Glomerular endothelial cell (primary cell): Measurements from ENCODE around the gene CD163. TPM values are rescaled to one million over a fixed set of nuclear protein-coding genes. Genes with fewer than 3 reads are reported as not detected.
"Not testable (repeated sequence)": the region's sequence is repeated elsewhere in the genome, so short reads cannot be mapped to it uniquely, and the experiment has no call there.

Experiments
- DNase-seq: peaks from one replicate; pipeline ENCODE4 v3.0.0-alpha.2; 2011; ENCODE audit warnings: low read depth, low spot score; ENCODE audit errors: extremely low read depth
- total RNA-seq: library from RNA; depleted of rRNA; stranded (reverse); fragments of >200 nt; gene quantifications from 2 replicates; pipeline ENCODE4 v1.2.3, GENCODE V29; 2015

The CD163 gene
- total RNA-seq, 1 donor from 2014 or later = not detected

DNA sequence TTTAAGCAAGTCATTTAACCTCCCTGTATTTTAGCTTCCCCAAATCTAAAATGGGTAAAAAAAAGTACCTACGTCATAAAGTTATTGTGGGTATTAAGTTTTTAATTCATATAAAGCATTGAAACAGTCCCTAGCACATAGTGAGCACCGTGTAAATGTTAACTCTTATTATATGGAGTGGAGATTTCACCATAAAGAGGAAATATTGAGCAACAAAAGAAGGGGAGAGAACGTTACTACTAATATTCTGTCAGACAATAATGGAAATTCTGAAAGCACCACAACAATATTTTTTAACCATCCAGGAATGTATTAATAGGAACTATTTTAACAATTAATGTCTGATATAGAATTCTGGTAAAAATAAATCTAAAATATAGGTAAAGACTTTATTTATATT is 51.8 kb downstream of the CD163 start:
- DNase-seq = no peak

DNA sequence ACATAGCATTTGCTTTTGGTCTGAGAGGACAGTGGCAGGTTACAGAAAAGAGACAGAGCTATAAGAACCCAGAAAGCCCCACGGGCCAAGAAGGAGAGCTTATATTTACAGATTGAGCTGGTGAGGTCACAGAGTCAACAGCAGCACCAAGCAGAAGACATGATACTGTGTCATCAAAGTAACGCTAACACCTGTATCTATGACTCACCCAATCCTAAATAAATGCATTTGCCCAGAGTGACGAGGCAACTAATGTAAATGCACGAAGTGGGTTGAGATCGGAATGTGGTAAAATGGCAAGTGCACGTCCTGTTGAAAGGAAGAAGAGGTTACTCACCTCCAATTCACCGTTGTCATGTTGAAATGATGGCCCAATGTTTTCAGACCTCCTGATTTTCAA is 52.9 kb downstream of the CD163 start:
- DNase-seq = no peak

DNA sequence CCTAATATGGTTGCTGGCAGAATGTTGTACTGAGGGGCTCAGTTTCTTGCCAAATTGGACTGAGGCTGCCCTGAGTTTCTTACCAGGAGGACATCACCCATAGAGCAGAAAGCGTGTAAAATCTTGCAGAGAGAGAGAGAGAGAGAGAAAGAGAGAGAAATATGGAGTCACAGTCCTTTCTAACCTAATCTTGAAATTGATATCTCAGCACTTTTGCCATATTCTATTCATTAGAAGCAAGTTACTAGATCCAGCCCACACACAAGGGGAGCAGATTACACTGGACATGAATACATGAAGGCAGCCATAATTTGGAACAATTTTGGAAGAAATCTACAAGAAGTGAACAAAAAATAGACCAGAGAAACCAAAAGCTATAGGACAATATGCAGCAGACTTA is 55.5 kb downstream of the CD163 start:
- no peak for DNase-seq

DNA sequence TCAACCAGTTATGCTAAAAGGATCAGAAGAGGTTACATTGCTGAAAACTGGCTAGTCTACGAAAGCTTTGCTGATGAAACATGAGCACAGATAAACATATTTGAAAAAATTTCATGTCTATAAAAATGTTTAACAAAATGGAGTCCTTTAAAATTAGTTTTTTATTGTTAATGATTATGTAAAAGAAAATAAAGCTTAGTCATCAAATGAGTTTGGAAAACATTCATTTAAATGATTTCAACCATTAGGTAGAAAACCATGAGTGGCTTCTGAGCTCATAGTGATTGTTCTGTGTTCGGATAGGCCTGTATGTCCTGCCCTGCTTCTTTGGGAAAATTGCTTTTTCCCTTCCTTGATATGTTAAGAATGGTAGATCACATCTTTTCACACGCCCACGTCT is 59.0 kb downstream of the CD163 start:
- DNase-seq = no peak

DNA sequence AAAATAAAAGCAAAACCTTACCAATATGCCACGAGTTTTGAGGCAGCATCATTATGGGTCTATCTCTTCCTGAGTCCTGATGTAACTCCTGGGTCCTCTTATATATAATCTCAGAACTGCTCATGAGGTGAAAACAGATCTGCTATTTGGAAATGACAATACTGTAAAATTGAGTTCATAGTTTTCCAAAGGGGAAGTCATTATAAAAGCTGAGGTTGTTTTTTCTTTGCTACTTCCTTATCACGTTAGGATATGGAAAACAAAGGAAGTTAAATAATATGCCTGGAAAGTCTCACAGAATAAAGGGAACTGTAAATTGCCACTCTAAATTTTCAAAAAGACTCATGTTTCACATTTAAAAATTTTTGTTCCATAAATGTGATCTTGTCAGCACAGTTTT is 59.5 kb downstream of the CD163 start, which contains the start of gene CD163L1:
Gene CD163L1, minus strand, starts transcription at position 78 of the 400 bp plus-strand sequence. Its CDS starts 26 bp downstream, at position 52.
- DNase-seq = no peak

DNA sequence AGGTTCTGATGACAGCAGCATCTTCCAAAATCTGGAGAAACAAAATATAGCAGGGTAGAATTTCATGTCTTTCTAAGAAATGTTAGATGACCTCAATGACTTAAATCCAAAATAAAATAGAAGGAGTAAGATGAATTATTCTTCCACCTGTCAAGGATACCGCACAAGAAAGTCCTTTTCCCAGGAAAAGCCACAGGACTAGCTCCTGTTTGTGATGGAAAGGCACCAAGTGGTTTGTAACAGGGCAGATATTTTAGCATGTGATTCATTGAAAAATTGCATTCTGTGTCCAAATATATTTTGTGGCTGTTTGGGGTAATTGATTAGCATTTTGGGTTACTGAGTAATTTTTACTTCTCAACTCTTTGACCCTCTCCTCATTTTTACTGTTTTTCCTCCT is 62.4 kb downstream of the CD163 start:
- DNase-seq = no peak

DNA sequence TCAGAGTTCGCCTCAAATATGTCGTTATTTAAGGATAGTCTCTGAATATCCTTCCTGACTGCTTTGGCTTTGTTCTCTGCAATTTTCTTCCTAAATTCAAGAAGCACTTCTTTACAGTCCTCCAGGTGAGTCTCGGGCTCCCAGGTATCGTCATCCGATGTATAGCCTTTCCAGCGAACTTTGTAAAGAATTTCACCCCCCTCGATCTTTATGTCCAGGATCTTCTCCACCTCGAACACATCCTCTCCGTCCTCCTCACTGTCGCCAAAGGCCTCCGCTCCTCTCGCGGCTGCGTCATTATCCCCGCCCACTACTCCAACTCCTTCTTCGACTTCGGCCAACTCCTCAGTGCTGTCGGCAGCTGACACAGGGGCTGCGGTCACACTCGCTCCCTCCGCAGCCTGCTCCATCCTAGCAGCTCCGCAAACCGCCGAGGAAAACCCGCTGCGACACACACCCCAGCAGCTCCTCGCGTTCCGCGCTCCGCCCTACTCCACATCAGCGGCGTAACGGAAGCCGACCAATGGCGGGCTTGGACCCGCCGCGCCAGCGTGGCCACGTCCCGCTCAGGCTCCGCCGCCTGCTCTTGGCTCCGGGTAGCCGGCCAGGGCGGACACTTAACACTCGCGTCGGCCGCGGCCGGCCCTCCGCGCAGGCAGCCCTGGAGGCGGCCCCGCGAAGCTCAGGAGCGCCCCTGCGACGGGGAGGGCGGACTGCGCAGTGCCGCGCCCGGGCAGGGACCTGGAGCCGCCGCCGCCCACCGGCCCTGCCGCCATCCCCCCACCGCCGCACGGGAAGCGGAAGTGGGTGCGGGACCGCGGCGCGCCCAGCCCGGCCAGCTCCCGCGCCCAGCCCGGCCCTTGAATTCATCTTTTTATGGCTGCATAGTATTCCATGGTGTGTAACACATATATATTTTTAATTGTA is 63.7 kb downstream of the CD163 start:
- DNase-seq = no peak

DNA sequence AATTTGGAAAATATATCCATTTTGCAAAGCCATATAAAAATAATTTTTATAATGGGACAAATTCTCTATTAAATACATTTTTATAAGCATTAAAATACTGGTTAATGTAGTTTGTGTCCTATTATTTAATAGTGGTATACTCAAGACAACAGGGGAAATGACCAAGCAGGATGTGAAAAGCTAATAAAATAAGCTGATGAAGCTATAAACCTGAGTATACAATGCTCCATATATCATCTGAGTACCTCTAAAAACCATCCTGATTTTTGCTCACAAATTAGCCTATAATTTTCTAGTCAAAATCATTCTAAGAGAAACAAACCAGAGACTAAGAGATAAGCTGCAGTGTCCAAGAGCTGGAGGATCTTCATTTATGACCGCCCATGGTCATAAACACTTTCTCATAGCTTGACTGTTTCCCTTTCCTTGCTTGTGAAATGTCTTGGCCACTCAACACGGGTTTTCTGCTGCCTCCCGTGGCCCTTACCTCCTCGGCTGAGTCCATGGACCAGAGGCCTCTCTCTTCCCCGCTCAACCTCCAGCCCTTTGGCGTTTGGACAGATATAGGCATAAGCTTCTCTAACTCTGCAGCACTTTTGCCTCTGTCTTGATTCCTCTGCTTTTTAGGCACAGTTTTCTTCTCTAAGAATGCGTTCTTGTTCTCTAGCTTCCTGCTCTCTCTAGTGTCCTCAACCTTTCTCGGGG is 65.1 kb downstream of the CD163 start:
- not testable (repeated sequence) for DNase-seq

DNA sequence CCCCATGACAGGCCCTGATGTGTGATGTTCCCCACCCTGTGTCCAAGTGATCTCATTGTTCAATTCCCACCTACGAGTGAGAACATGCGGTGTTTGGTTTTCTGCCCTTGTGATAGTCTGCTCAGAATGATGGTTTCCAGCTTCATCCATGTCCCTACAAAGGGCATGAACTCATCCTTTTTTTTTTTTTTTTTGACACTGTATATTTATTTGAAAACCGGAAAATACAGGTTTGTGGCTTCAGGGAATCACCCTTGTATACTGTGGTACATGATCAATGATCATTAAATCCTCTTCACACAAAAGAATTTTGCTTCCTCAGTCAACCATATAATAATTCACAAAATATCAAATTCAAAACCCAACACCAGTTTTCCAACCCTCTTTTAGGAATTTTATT is 66.1 kb downstream of the CD163 start:
- not testable (repeated sequence) for DNase-seq

DNA sequence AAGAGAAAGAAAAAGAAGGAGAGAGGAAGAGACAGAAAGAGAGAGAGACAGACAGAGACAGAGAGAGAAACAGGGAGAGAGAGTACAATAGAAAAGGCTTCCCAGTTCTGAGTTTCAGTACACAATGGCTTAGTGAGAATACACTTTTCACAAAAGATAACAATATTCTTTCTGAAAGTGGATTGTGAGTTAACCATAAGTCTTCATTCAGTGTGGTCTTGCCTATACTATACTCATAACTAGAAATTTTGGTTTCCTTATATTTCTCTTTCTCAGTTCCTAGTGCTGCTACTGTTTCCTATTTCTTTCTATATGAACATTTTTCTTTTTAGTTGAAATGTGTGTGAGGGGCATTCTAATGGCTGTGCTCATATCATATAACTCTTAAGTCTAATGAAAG is 68.9 kb downstream of the CD163 start:
- no peak for DNase-seq

DNA sequence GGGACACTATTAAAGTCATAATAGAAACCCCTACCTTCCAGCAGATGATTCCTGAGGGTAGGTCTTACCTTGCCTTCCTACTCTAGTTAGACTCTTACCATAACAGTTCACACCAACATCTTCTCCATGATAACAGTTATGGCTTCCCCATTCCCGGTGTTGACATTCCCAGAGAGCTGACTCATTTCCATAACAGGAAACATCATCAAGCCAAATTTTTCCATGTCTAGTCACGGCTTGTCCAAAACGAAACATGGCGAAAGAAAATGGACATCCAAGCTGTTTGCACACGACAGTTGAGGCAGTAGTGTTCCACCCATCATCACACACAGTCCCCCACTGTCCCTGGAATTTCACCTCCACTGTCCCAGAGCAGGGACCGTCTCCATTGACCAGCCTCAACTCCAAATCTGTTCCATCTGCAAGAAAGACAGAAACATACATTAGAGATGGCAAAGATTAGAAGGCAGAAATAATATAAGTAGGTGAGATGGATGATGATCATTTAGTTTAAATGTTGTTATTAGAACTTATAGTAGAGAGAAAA is 70.2 kb downstream of the CD163 start:
- peak; percentile 89 for DNase-seq

DNA sequence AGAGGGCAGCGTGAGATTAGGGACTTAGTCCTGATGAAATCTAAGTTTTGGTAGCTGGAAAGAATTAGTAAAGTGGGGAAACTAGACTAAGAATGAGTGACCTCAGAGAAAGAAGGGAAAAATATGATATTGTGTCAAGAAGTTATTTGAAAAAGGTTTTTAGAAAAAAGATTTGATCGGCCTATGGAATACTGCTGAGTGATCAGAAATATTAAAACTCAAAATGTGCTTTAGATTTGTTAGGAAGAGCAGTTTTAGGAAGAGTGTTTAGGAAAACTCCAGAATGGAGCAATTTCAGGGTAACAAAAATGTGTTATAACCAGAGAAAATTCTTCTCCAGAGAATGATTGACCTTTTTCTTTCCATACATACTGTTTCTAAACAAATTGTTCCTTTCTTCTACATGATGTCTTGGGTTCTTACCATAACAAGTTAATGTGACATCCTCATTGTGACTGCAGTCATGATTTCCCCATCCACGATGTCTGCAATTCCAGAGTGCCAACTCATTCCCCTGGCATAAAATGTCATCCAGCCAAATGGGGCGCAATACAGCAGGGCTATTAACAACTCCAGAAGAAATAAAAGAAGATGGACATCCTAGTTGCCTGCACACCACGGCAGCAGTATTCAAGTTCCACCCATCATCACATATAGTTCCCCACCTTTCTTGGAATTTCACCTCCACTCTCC is 71.4 kb downstream of the CD163 start:
- DNase-seq = no peak

Other genes starting within 250 kb of the CD163 start
- not detected in 2 replicates for gene ACSM4, start 199.7 kb downstream of the CD163 start, total RNA-seq
- 1.8 and 3.3 TPM in 2 replicates for gene CD163L1, start 59.6 kb downstream of the CD163 start, total RNA-seq
- not detected in 2 replicates for gene APOBEC1, start 162.1 kb upstream of the CD163 start, total RNA-seq
- 0.53 and 0.78 TPM in 2 replicates for gene GDF3, start 192.0 kb upstream of the CD163 start, total RNA-seq
- gene DPPA3, start 207.7 kb upstream of the CD163 start, total RNA-seq = not detected in 2 replicates
- gene CLEC4C, start 243.6 kb upstream of the CD163 start, total RNA-seq = not detected in 2 replicates